ENCODE data around the gene MAPK10.
"Not testable (repeated sequence)": the region's sequence is repeated elsewhere in the genome, so short reads cannot be mapped to it uniquely, and the experiment has no call there.

MAPK10 gene

DNA sequence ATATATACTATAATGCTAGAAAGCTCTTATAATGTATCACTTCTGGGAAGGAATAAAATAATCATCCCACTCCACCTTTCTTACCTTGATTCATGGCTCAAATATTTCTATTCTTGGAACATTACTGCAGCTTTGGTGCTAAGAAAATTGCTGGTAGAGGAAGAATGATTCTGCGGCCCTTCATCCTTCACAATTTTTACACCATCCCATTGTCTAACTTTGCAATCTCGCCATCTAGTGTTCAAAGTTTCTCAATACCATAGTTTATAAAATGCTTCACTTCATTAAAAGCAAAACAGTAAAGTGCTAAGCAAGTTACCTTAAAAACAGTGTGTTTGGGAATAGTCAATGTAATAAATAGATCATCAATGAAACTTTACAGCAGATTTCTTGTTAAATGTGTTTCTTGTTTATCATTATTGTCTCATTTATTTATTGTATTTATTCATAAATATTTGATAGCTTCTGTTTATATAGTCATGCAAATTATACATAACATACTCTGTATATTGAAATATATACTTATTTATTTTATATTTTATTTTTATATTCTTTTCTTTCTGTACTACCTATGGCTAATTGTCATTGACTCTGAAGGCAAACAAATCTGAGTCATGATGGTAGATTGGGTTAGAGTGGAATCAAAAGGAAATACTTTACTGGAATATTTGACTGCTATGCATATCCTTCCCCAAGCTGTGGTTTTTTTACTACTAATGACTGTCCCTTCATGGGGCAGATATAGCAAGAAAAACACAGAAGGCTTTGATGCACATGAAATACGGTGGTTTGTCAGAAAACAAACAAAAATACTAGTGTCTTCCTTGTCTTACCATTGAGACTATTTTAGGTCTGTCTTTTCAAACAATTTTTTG, 390.7 kb downstream of the MAPK10 start:
- no peak for DNase-seq (ENCODE audit: low read depth in 2 of 2)

DNA sequence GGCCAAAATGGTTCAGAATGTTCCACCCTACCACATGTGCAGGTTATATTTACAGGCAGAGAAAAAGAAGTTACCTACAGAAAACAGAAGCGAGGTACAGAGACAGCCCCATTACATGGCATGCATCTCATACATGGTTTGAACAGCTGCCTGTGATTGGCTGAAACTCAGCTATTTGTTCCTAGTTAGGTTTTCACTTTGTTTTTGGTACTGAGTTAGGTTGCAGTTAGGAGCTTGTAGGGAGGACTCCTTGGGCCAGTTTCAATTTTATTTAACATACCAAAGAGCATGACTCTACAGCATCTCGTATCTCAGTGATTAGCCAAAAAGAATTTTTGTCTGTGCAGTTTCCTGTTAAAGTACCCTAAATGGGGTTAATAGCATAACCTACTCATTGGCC, 392.0 kb downstream of the MAPK10 start:
- no peak for DNase-seq (ENCODE audit: low read depth in 2 of 2)

DNA sequence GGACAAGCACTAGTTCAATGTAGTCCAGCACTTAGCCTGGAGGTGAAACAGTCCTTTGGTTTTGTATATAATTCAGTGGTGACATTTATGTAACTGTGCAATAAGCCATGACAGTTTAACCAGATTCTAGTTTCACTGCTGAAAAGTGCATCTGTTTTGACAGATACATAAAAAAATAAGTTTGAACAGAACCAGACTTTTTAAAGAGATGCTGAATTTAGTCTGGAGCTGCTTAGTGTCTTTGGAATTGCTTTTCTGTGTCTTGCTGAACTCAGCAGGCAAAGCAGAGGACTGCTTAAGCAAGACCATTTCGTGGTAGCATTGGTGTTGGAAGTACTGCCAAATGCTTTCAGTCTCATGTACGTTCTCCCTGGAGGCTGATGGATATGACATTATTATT, 393.5 kb downstream of the MAPK10 start:
- no peak for DNase-seq (ENCODE audit: low read depth in 2 of 2)

DNA sequence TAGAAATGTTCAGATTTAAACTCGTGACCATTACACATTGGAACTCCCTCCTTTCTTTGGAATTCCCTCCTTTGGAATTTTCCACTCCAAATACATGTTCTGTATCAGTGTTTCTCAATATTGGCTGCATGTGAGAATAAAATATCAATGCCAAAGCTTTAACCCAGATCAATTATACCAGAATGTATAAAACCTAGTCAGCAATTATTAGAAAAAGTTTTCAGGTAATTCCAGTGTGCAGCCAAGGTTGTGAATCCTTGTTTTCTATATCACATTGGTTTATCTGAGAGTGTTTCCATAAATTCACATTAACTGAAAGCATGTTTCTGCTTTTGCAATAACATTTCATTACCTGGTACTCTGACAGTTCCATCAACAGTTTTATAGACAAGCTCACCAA, 394.3 kb downstream of the MAPK10 start:
- no peak for DNase-seq (ENCODE audit: low read depth in 2 of 2)

DNA sequence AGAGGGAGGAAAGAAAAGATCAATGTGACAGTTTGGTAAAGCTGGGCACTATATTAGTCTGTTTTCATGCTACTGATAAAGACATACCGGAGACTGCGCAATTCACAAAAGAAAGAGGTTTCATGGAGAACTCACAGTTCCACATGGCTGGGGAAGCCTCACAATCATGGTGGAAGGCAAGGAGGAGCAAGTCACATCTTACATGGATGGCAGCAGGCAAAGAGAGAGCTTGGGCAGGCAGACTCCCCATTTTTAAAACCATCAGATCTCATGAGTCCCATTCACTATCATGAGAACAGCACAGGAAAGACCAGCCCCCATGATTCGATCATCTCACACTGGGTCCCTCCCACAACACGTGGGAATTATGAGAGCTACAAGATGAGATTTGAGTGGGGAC, 394.8 kb downstream of the MAPK10 start:
- not testable (repeated sequence) for DNase-seq (ENCODE audit: low read depth in 2 of 2)

DNA sequence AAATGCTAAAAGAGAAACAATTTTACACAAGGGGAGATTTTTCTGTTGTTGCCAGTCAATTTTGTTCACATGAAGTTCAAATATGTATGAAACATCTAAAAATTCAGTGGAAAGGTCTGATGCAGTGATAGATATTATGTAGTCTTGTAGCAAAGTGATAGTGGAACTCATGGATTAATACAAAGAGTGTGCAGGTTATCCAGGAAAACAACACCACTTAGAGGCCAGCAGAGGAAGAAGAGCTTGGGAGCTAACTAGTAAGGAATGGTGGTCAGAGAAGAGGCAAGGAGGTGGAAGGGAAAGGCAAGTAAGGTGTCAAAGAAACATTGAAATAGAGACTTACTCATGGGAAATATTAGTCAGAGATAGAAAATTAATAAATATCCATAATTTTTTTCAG, 395.6 kb downstream of the MAPK10 start:
- no peak for DNase-seq (ENCODE audit: low read depth in 2 of 2)

DNA sequence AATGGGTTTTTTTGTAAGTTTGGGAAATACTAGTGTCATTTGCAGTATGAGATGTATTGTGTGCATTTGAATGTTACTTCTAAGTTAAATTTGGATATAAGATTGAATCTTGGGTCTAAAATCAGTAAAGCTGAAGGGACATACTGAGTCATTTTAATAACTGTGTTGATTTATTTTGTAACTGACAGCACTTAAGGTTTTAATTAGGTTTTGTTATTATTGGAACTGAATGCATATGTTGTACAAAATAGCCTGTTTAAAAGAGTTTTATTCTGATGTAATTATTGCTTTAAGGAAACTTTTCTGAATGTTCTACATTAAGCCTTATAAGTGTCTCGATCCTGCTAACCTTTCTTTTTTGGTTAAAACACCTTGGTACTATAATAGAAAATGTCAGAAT, 396.6 kb downstream of the MAPK10 start:
- no peak for DNase-seq (ENCODE audit: low read depth in 2 of 2)

DNA sequence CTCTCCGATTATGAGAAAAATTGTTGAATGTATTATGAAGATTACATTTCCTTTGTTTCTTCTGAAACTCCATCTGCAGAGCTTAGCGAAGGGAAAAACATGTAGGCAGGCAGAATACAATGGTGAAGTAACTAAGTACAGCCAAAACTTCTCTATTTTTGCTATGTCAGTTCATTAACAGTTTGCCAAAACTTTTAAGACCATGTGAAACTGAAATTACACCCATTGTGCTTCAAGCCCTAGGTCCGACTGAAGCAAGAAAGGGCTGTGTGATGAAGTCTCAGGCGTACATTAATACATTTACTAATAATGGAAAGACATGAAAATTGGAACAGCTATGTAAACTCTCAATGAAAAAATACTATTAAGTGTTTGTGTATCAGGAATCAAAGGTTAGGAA, 398.0 kb downstream of the MAPK10 start:
- no peak for DNase-seq (ENCODE audit: low read depth in 2 of 2)

DNA sequence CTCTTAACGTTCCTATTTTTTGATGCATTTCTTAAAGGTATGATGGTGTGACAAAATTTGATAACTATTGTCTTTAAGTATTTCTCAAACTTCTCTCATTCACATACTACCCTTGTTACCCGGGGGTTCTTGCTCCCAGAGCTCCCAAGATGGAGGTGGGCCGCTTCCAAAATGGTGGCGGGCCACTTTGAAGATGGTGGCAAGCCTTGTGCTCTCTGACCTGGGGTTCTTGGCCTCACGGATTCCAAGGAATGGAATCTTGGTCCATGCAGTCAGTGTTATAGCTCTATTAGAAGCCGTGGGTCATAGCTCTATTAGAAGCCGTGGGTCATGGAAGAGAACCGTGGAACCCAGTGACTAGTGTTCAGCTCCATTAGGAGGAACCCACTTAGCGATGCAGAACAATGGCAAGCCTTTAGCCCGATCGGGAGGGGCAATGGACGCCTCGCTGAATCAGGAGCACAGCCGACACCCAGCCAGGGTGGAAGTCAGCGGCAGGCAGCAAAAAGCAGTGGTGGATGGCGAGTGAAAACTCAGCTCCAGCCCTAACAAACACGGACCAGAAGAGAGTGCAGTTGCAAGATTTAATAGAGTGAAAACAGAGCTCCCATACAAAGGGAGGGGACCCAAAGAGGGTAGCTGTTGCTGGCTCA, 403.4 kb downstream of the MAPK10 start:
- no peak for DNase-seq (ENCODE audit: low read depth in 2 of 2)

DNA sequence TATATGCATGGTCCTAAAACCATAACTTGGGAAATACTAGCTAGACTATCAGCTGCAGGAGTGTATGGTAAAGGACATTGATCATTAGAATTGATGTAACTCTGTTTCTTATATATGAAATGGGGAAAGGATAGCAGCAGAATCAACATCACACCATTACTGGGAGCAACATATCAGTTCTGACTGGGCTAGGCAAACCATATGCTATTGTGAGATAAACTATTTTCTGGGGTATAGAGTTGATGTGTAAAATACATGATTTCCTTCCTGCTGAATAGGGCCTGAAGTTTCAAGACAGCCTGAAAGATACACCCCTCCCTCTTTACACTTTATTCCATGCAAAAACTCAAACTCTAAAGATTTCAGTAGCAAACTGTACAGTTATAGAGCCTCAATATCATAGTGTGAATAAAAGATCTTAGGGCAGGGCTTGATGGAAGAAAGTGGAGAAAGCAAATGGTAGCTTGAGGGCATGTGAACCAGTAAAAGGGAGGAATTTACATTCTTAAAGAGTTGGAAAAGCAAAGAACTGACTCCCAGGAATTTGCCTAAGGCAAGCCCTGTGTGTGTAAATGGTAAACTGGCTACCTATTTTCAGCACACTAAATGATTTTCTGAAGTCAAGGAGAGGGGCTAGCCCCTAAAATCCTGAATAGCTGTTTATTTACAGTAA, 404.1 kb downstream of the MAPK10 start:
- DNase-seq (ENCODE audit: low read depth in 2 of 2): no peak

DNA sequence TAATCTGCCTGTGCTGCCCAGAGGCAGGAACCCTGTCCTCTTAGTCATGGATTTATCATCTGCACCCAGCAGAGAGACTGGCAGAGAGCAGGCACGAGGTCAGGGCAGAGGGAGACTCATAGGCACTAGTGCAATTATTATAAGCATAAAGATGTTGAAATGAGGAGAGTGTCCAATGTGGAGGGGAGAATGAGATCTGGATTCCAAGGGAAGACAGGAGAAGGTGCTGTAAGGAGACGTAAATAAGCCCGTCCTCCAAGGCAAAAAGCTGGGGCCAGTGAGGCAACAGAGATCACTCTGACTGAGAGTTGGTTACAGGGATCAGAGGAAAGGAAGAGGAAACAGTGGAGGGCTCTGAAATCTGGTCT, 406.2 kb downstream of the MAPK10 start:
- DNase-seq (ENCODE audit: low read depth in 2 of 2): no peak

DNA sequence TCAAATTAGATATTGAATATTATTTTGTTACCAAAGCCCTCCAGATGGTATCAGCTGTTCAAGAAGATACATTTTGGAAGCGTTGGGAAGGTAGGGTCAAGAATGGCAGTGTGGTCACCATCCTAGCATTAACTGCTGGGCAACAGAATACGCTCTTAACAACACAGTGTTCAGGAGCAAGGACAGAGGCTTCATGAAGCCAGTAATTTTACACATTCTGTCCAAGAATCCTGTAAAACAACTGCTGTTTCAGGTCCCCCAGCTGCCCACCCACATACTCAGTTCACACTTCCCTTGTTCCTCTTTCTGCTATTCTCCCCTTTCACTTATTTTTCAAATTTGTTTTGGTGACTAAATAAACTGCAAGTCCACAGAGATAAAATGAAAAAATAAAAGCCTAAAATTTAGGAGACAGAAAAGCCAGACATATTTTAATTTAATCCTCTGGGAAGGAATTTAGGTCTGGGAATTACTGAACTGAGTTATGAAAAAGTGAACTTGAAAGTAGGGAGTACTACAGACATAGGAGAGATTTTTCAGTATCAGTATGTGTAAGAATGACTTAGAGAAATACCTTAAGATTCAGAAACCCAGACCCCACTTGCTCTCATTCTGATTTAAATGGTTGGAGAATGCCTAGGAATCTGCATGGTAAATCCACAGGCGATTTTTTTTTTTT, 406.7 kb downstream of the MAPK10 start:
- DNase-seq (ENCODE audit: low read depth in 2 of 2): no peak

DNA sequence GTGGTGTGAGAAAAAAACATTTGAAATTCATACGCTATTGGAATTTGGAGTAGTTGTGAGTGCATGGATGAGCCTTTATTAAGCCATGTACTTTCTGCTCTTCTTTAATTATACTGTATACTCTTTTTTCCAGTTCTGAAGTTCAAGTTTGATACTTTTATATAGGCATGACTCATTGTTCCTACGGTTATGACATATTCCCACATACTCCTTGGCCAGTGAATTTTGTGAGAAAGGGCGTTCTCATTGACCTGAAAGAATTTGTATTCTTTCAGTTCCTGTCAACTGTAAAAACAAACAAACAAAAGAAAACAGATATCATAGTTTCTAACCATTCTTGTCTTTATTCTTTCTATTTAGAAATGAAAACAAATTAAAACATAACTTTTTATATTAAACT, 407.3 kb downstream of the MAPK10 start:
- DNase-seq (ENCODE audit: low read depth in 2 of 2): no peak

DNA sequence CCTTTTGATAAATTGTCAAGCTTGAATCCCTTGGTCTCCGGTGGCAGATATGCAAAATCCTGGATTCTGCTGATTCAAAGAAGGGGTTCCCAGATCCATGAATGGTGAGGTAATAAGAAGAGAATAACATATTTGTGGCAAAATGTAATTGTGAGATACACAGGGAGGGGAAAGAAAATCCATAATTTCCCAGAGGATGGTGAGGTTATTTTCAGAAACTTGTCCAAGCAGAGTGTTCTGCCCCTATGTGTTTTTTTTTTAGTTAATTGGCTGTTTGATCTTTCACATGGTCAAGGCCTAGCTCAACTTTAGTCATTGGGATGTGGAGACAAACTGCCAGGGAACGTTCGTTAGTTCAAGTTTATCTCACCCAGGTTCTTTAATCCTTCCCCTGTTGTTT, 408.8 kb downstream of the MAPK10 start:
- DNase-seq (ENCODE audit: low read depth in 2 of 2): no peak

DNA sequence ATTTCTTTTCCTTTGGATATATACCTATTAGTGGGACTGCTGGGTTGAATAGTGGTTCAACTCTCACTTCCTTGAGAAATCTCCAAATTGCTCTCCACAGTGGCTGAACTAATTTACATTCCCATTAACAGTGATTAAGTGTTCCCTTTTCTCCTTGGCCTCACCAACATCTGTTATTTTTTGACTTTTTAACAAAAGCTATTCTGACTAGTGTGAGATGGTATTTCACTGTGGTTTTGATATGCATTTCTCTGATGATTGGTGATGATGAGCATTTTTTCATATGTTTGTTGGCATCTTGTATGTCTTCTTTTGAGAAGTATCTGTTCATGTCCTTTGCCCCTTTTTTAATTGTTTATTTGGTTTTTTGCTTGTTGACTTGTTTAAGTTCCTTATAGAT, 413.0 kb downstream of the MAPK10 start:
- DNase-seq (ENCODE audit: low read depth in 2 of 2): no peak

DNA sequence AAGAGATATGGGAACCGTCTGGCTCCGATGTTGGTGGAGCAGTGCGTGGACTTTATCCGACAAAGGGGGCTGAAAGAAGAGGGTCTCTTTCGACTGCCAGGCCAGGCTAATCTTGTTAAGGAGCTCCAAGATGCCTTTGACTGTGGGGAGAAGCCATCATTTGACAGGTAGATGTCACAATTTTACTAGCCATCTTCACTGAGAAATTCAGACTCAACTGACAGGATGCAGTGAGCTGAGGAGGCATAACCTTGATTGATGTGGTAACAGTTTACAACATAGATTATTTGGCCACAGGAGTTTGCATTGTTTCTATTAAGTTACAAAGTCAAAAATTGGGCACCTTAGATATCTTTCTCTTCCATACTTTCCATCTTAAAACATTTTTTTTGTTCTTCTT, 417.7 kb downstream of the MAPK10 start:
- DNase-seq (ENCODE audit: low read depth in 2 of 2): no peak

DNA sequence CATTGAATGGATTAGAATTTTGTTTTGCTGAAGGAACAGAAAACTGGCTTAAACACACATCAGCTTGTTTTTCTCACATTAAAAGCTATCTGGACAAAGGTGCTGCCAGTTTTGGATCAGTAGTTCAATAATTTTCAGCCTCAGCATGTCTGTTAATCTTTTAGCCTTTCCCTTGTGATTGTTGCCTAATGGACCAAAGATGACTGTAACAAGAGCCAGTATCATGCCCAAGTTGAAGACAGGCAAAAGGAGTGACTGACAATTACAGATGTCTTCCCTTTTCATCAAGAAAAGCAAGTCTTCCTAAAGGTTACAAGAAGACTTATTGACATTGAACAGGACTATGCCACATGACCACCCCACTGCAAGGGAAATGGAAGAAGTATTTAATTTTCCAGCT, 419.7 kb downstream of the MAPK10 start:
- no peak for DNase-seq (ENCODE audit: low read depth in 2 of 2)
